Measurements from ENCODE around the gene PDHX.

- no peak for TF ChIP-seq E2F5 (CRISPR knock-in tag; IDR thresholded peaks at IDR 0.05)
- no peak for TF ChIP-seq PRDM15 (CRISPR knock-in tag; IDR thresholded peaks at IDR 0.05)
- TF ChIP-seq CTCF (IDR thresholded peaks at IDR 0.05): no peak
- no peak for TF ChIP-seq ETV6 (CRISPR knock-in tag; IDR thresholded peaks at IDR 0.05)
- TF ChIP-seq ZBTB21 (CRISPR knock-in tag; IDR thresholded peaks at IDR 0.05; ENCODE audit: borderline replicate concordance): no peak
- TF ChIP-seq AFF4 (CRISPR knock-in tag; IDR thresholded peaks at IDR 0.05; ENCODE audit: borderline replicate concordance): no peak
- no peak for TF ChIP-seq ATF2 (CRISPR knock-in tag; IDR thresholded peaks at IDR 0.05; ENCODE audit: borderline replicate concordance, low read depth)
- no peak for TF ChIP-seq NFYB (CRISPR knock-in tag; conservative IDR thresholded peaks at IDR 0.05; ENCODE audit: low read depth)
- TF ChIP-seq ATF1 (CRISPR knock-in tag; IDR thresholded peaks at IDR 0.05): no peak
- no peak for TF ChIP-seq FOXP1 (CRISPR knock-in tag; IDR thresholded peaks at IDR 0.05; ENCODE audit: borderline replicate concordance)
- no peak for TF ChIP-seq MXD4 (CRISPR knock-in tag; IDR thresholded peaks at IDR 0.05; ENCODE audit: borderline replicate concordance)
- no peak for TF ChIP-seq FOXJ3 (CRISPR knock-in tag; IDR thresholded peaks at IDR 0.05; ENCODE audit: borderline replicate concordance)
Observed at GRCh38 chr11:34987617-34988016, 71.2 kb downstream of the PDHX start.
